Subcutaneous adipose tissue (tissue), 4 donors: ENCODE measurements around the gene SMIM41. TPM values are rescaled to one million over a fixed set of nuclear protein-coding genes. Genes with fewer than 3 reads are reported as not detected.

Source experiments
- total RNA-seq, 4 donors: library from RNA; depleted of rRNA; stranded (reverse); fragments of >200 nt; gene quantifications; one replicate each; pipeline ENCODE4 v1.1.0, GENCODE V29; 2016
- TF ChIP-seq, protein P1 (sequence below): fragments of 450-650 bp; IDR thresholded peaks from one replicate; pipeline ENCODE4 v1.5.1; 2016; ENCODE audit warnings: low read depth, mild to moderate bottlenecking, control low read depth, antibody characterized with exemption, moderate library complexity

Gene SMIM41
- total RNA-seq, 4 donors from 2014 or later: not detected

DNA sequence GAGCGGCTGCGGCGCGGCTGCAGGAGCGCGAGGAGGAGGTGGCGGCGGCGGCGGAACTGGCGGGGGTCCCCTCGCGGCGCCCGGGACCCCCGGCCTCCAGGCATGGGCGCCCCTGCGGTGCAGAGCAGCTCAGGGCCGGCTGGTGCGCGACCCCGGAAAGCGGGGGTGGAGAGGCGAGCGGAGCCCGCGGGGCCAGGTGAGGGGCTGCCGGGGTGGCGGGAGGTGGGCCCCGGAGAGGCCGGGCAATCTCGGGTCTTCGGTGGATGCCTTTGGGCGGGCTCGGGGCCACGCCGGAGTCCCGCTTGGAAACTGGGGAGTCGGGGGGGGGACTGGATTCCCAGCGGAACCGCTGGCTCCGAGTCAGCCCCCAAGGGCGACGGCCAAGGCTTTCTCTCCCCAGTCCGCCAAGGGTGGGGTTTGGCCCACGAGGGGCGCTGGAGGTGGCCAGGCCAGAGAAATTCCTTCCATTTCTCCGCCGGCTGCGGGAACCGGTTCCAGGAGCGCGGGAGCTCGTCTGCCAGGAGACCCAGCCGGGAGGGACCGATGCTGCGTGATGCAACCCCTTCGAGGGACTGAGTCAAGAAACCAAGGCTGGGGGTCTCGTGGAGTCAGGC, 42.1 kb upstream of the SMIM41 start:
- TF ChIP-seq, protein P1, sequence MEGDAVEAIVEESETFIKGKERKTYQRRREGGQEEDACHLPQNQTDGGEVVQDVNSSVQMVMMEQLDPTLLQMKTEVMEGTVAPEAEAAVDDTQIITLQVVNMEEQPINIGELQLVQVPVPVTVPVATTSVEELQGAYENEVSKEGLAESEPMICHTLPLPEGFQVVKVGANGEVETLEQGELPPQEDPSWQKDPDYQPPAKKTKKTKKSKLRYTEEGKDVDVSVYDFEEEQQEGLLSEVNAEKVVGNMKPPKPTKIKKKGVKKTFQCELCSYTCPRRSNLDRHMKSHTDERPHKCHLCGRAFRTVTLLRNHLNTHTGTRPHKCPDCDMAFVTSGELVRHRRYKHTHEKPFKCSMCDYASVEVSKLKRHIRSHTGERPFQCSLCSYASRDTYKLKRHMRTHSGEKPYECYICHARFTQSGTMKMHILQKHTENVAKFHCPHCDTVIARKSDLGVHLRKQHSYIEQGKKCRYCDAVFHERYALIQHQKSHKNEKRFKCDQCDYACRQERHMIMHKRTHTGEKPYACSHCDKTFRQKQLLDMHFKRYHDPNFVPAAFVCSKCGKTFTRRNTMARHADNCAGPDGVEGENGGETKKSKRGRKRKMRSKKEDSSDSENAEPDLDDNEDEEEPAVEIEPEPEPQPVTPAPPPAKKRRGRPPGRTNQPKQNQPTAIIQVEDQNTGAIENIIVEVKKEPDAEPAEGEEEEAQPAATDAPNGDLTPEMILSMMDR: no peak

DNA sequence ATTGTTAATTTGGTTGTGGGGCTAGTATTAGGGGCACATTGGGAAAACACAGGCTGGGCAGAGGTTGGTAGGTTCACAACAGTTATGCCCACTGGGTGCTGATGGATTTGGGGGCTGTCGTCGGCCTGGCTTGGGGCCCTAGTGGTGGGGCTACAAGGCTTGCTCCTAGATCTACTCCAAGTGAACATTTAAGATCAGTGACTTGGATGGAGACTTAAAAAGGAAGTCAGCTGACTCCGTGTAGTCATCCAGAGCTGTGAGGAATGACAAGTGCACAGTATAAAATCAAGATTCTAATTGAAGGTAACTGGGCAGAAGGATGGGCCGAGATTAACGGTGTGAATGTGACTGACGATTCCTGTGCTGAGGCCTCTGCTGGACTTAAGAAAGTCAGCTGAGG, 41.1 kb upstream of the SMIM41 start:
- TF ChIP-seq, protein P1: no peak

- TF ChIP-seq, protein P1: no peak
Observed at GRCh38 chr12:52041035-52041434, 38.5 kb upstream of the SMIM41 start.

DNA sequence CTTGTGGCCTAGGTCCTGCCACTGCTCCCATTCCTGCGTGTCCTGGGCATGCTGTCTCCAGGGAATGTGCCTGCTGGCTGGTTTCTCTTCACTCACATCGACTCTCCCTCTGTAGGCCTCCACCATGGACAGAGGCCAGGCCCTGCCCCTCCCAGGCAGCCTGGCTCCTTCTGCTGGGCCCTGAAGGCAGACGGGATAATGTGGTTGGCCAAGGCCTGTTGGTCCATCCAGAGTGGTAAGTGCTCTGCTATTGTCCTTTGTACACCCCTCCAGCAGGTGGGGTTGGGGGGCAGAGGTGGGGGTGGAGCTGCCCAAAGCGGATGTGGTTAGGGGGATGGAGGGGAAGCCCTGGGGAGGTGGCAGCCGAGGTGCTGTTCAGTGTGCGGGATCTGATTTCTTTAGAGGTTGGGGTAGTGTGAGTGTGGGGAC, 37.8 kb upstream of the SMIM41 start:
- TF ChIP-seq, protein P1: no peak

GRCh38 chr12:52042706-52043385, 36.7 kb upstream of the SMIM41 start:
- TF ChIP-seq, protein P1: no peak

GRCh38 chr12:52043386-52044212, 35.9 kb upstream of the SMIM41 start:
- TF ChIP-seq, protein P1: no peak

DNA sequence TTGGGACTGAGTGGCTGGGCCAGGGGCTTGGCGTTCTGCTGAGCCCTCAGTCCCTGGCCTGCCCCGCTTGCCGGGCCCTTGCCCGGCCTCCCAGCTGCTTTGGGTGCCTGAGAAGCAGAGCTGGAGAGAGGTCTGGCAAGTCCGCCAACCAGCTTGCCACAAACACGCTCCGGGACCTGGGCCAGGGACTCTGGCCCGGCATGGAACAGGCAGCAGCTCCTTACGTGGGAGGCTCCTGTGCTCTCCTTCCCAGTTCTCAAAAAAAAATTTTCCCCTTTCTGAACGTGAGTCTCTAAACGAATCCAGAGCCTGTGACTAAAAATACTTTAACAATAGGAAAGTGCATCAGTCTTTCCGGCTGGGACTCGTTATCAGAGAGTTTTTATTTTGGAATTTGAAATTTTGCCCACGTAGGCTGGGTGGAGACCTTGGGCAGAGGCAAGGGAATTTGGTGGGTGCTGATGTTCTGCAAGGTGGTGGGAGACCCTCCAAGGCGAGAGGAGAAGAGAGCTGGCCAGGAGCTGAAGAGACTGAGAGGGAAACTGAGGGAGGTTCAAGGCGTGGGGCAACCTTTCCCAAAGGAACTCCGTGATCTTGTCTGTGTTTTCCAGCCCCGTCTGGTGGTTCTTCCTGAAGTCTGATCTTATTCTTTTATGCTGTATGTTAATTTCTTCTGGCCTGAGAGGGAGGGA, 35.1 kb upstream of the SMIM41 start:
- TF ChIP-seq, protein P1: no peak
